ENCODE data around the gene DEFB132. TPM values are rescaled to one million over a fixed set of nuclear protein-coding genes. Genes with fewer than 3 reads are reported as not detected.

Gene DEFB132
- total RNA-seq, 1 donor, result not detected

DNA sequence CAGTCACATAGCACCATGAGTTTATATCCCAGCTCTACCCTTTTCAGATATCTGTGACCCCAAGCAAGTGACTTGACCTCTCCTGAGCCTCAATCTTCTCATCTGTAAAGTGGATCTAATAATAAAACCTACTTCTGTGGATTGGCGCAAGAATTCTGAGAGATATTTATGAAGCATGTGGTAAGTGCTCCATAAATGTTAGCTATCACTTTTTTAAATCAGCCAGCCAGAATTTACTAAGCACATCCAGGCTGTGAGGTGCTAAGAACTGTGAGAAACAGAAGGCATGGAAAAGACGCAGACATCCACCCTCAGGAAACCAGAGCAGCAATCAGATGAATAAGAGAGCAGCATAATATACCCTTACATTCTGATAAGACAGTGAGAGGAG, 32.2 kb downstream of the DEFB132 start:
- no peaks in the 10 kb centered on the region for H3K9me3 ChIP-seq (ENCODE audit: low read depth, low read length)
- H3K27ac ChIP-seq (ENCODE audit: low read depth, low read length), result peak overlapping the region; percentile 88
- H4K20me1 ChIP-seq (ENCODE audit: insufficient read depth, low read length), result no peaks in the 10 kb centered on the region
- no peaks in the 10 kb centered on the region for H3K36me3 ChIP-seq (ENCODE audit: insufficient read depth, low read length)
- TF ChIP-seq, protein P1, sequence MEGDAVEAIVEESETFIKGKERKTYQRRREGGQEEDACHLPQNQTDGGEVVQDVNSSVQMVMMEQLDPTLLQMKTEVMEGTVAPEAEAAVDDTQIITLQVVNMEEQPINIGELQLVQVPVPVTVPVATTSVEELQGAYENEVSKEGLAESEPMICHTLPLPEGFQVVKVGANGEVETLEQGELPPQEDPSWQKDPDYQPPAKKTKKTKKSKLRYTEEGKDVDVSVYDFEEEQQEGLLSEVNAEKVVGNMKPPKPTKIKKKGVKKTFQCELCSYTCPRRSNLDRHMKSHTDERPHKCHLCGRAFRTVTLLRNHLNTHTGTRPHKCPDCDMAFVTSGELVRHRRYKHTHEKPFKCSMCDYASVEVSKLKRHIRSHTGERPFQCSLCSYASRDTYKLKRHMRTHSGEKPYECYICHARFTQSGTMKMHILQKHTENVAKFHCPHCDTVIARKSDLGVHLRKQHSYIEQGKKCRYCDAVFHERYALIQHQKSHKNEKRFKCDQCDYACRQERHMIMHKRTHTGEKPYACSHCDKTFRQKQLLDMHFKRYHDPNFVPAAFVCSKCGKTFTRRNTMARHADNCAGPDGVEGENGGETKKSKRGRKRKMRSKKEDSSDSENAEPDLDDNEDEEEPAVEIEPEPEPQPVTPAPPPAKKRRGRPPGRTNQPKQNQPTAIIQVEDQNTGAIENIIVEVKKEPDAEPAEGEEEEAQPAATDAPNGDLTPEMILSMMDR (IDR thresholded peaks at IDR 0.05; ENCODE audit: extremely low read depth, low read depth, low read length), result no peak
- peaks cover 22% of the 10 kb centered on the region for H3K4me1 ChIP-seq (ENCODE audit: insufficient read depth, low read length)
- DNase-seq (ENCODE audit: insufficient read length, low spot score, missing footprints), result no peak
- no peaks in the 10 kb centered on the region for H3K27me3 ChIP-seq (ENCODE audit: insufficient read depth, low read length)
- peak overlapping the region; percentile 87 for H3K4me3 ChIP-seq (ENCODE audit: insufficient read depth, low read length)
- H3K4me2 ChIP-seq (ENCODE audit: insufficient read depth, low read length), result peak overlapping the region; percentile 97
- peak overlapping the region; percentile 98 for H2AFZ ChIP-seq (ENCODE audit: low read length)
- no peaks in the 10 kb centered on the region for H3K79me2 ChIP-seq (ENCODE audit: insufficient read depth, low read length)

DNA sequence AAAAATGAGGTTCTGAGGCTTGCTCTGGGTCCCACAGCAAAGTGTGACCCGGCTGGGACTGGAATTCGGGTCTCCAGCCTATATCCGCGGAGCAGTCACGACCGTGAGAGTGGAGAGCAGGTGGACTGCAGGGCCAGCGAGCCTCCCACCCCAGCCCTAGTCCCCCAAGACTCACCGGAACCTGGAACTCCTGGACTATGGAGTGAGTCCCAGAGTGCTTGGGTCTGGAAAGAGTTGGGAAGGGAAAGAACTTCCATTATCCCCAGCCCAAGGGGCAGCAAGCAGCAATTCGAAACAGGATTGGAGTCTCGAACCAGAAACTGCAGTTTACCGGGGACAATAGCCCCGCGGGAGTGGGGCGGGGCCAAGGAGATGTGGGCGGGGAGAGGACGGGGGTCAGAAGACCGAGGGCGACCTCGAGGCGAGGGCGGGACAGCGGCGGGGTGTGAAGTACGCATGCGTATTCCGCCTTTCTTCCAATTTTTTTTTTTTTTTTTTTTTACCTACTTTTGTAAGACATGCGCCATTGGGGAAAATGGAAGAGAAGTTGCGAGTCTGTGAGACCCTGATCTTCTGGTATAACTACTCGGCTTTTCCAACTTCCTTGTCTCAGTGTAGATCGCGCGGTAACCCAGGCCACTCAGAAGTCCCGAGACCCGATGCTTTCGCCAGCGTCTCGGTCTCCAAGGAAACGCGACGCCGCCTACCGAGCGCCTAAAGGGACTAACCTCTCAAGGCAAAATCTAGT, 32.7 kb downstream of the DEFB132 start, which contains the start of gene C20orf96:
C20orf96 (minus strand) TSS at position 667 of the 748 bp plus-strand sequence; CDS start at position 527, 140 bp downstream.
- peak within 1 kb of the TSS; percentile 88 for H3K27ac ChIP-seq (ENCODE audit: low read depth, low read length)
- peaks cover 22% of the 10 kb centered on the region for H3K4me1 ChIP-seq (ENCODE audit: insufficient read depth, low read length)
- H4K20me1 ChIP-seq (ENCODE audit: insufficient read depth, low read length), result no peaks in the 10 kb centered on the region
- H3K9me3 ChIP-seq (ENCODE audit: low read depth, low read length), result no peaks in the 10 kb centered on the region
- DNase-seq (ENCODE audit: insufficient read length, low spot score, missing footprints), result peak; percentile 99
- TF ChIP-seq, protein P1 (IDR thresholded peaks at IDR 0.05; ENCODE audit: extremely low read depth, low read depth, low read length), result peak; percentile 41
- no peaks in the 10 kb centered on the region for H3K79me2 ChIP-seq (ENCODE audit: insufficient read depth, low read length)
- no peaks in the 10 kb centered on the region for H3K27me3 ChIP-seq (ENCODE audit: insufficient read depth, low read length)
- peak within 1 kb of the TSS; percentile 98 for H2AFZ ChIP-seq (ENCODE audit: low read length)
- peak within 1 kb of the TSS; percentile 97 for H3K4me2 ChIP-seq (ENCODE audit: insufficient read depth, low read length)
- H3K36me3 ChIP-seq (ENCODE audit: insufficient read depth, low read length), result no peaks in the 10 kb centered on the region
- H3K4me3 ChIP-seq (ENCODE audit: insufficient read depth, low read length), result peak within 1 kb of the TSS; percentile 87

DNA sequence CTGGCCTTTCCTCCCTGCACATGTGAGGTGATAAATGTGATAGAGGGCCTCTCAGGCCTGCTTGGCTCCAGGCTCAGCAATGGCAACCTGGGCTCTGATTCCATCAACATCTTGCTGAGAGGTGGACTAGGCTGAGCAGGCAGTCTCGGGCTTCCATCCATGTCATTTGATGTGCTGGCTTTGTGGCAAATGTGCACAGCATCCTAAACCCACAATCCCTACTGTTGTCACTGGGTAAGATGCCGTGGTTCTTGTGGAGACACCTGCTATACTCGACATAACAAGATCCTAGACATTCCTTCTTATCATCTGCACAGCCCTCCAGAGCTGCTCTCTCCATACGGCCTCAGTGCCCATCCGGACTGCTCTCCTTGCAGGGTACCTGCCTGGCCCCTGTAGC, 37.1 kb downstream of the DEFB132 start:
- no peak overlapping the region for H3K4me2 ChIP-seq (ENCODE audit: insufficient read depth, low read length)
- H3K36me3 ChIP-seq (ENCODE audit: insufficient read depth, low read length), result no peaks in the 10 kb centered on the region
- peaks cover 27% of the 10 kb centered on the region for H3K79me2 ChIP-seq (ENCODE audit: insufficient read depth, low read length)
- H2AFZ ChIP-seq (ENCODE audit: low read length), result no peak overlapping the region
- H3K27ac ChIP-seq (ENCODE audit: low read depth, low read length), result no peak overlapping the region
- no peaks in the 10 kb centered on the region for H3K27me3 ChIP-seq (ENCODE audit: insufficient read depth, low read length)
- H3K4me1 ChIP-seq (ENCODE audit: insufficient read depth, low read length), result peaks cover 32% of the 10 kb centered on the region
- no peak overlapping the region for H3K4me3 ChIP-seq (ENCODE audit: insufficient read depth, low read length)
- H3K9me3 ChIP-seq (ENCODE audit: low read depth, low read length), result no peaks in the 10 kb centered on the region
- TF ChIP-seq, protein P1 (IDR thresholded peaks at IDR 0.05; ENCODE audit: extremely low read depth, low read depth, low read length), result no peak
- DNase-seq (ENCODE audit: insufficient read length, low spot score, missing footprints), result no peak
- peaks cover 13% of the 10 kb centered on the region for H4K20me1 ChIP-seq (ENCODE audit: insufficient read depth, low read length)

GRCh38 chr20:295804-296203, 38.3 kb downstream of the DEFB132 start:
- Histone ChIP-seq H3K4me3 (ENCODE audit: insufficient read depth, low read length) (no peak overlapping the region), H3K27me3 (ENCODE audit: insufficient read depth, low read length) (no peaks in the 10 kb centered on the region), H3K4me1 (ENCODE audit: insufficient read depth, low read length) (peaks cover 32% of the 10 kb centered on the region), H3K9me3 (ENCODE audit: low read depth, low read length) (no peaks in the 10 kb centered on the region), H3K4me2 (ENCODE audit: insufficient read depth, low read length) (no peak overlapping the region), H4K20me1 (ENCODE audit: insufficient read depth, low read length) (peaks cover 25% of the 10 kb centered on the region), H3K79me2 (ENCODE audit: insufficient read depth, low read length) (peaks cover 39% of the 10 kb centered on the region), H2AFZ (ENCODE audit: low read length) (no peak overlapping the region), H3K36me3 (ENCODE audit: insufficient read depth, low read length) (no peaks in the 10 kb centered on the region), H3K27ac (ENCODE audit: low read depth, low read length) (no peak overlapping the region)
- TF ChIP-seq, protein P1 (IDR thresholded peaks at IDR 0.05; ENCODE audit: extremely low read depth, low read depth, low read length), result no peak
- no peak for DNase-seq (ENCODE audit: insufficient read length, low spot score, missing footprints)

All from osteoblast (primary cell).